CD4-positive, alpha-beta T cell treated with Interleukin-6 at 100 ng/mL for 8 hours (primary cell): ENCODE results near the gene SHKBP1.
"Not testable (repeated sequence)": the region's sequence is repeated elsewhere in the genome, so short reads cannot be mapped to it uniquely, and the experiment has no call there.

Experiments used
- DNase-seq: peaks from one replicate; pipeline ENCODE4 v3.0.0-alpha.2; 2020; ENCODE audit warnings: mixed read lengths, low spot score

SHKBP1 gene, protein sequence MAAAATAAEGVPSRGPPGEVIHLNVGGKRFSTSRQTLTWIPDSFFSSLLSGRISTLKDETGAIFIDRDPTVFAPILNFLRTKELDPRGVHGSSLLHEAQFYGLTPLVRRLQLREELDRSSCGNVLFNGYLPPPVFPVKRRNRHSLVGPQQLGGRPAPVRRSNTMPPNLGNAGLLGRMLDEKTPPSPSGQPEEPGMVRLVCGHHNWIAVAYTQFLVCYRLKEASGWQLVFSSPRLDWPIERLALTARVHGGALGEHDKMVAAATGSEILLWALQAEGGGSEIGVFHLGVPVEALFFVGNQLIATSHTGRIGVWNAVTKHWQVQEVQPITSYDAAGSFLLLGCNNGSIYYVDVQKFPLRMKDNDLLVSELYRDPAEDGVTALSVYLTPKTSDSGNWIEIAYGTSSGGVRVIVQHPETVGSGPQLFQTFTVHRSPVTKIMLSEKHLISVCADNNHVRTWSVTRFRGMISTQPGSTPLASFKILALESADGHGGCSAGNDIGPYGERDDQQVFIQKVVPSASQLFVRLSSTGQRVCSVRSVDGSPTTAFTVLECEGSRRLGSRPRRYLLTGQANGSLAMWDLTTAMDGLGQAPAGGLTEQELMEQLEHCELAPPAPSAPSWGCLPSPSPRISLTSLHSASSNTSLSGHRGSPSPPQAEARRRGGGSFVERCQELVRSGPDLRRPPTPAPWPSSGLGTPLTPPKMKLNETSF

DNA sequence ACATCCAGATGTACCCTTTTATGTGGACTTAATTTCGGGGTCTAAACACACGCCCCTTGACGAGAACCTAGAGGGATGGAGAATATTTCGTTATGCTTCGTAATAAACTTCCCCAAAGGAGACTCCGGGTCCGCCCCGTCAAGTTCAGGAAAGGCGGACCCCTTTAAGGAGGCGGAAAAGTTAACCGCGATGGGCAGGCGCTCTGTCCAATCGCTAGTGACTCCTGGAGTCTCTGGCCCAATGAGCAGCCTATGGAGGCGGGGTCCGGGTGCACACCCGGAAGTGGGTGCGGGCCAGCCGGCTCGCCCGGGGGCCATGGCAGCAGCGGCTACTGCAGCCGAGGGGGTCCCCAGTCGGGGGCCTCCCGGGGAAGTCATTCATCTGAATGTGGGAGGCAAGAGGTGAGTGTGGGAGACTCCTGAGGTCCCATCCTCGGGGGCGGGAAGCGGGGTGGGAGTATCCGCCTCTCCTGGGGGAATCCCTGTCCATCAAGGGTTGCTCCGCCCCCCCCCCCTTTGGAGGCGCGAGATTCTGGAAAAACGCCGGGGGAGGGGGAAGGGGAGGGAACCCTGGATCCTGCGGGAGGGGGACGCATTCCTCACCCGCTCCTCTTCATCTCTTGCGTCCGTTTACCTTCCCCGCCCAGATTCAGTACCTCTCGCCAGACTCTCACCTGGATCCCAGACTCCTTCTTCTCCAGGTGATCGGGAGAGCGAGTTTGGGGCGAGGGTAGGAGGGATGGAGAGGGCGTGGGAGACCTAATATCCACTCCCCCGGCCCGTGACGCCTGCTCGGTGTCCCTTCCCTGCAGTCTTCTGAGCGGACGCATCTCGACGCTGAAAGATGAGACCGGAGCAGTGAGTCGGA, at the start of gene SHKBP1:
SHKBP1 (plus strand) TSS at position 289 of the 867 bp plus-strand sequence; CDS start at position 316, 27 bp downstream.
- peak; percentile 92 for DNase-seq

DNA sequence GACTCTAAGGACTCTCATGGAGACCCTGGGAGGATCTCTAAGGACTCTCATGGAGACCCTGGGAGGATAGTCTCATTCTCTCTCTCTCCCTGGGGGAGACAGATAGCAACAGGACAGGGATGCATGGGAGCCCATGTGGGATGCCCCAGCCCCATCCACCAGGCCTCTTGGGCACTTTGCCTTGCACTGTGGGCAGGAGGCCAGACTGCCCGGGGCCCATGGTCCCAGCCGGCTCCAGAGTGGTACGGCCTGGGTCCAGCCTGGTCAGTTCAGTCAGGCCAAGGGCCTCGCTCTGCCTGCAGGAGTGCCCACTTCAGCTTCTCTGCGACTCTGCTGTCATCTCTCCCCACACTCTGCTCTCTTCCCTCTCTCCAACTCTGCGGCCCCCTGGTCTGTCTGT, 48.6 kb upstream of the SHKBP1 start:
- no peak for DNase-seq

DNA sequence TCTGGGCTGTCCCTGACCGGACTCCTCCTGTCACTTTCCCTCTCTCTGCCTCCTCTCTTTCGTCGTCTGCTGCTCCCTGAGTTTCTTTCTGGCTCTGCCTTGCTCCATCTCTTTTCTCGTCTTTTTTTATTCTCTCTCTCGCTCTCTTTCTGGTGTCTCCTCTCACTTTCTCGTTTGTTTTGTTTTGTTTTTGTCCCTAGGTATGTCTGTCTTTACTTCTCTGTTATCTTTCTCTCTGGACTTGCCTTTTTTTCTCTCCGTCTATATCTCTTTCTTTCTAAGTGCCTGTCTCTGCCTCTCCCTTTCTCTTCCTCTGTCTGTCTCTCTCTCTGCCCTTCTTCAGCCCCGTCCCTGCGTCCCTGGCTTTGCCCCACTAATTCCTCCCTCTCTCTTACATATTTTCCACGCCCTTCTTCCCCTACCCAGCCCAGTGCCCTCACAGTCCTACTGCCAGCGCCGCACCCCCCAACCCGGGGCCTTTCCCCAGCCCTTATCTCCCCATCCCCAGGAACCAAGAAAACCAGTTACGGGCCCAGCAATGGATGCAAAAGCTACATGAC, 48.1 kb upstream of the SHKBP1 start:
- DNase-seq = no peak

DNA sequence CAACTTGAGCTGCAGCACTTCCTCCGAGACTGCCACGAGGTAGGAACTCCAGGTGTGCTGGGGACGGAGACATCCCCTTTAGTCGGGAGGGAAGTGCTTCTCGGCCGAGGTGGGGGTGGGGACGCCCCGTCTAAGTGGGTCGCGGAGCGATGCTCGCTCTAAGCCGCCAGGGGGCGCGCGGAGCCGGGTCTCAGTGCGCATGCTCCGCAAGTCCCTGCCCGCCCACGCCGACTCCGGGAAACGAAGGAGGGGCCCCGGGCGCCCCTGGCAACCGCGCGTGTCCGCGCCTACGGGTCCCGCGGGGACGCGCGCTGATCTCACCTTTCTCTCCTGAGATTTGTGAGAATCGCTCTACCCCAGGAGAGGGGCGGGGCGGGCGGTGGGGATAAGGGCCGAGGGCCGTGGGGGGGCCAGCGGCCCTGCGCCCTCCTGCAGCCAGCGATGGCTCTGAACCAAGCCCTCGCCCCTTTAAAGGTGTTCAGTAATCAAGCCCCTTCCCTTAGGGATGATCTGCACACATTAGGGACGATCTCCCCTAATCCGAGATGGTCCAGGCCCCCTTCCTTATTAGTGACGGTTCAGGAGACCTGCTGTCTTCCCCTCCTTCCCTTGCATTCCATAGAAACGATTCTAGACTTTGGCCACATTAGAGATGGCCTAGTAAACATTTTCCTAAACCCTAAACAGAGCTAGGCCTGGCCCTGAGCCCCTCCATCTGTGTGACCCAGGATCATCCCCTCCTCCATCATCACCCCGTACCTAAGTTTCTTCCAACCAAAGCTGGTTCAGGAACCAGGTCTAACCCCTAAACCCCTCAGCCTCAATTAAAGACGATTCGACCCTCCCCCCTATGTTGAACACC, 47.3 kb upstream of the SHKBP1 start:
- peak; percentile 88 for DNase-seq

DNA sequence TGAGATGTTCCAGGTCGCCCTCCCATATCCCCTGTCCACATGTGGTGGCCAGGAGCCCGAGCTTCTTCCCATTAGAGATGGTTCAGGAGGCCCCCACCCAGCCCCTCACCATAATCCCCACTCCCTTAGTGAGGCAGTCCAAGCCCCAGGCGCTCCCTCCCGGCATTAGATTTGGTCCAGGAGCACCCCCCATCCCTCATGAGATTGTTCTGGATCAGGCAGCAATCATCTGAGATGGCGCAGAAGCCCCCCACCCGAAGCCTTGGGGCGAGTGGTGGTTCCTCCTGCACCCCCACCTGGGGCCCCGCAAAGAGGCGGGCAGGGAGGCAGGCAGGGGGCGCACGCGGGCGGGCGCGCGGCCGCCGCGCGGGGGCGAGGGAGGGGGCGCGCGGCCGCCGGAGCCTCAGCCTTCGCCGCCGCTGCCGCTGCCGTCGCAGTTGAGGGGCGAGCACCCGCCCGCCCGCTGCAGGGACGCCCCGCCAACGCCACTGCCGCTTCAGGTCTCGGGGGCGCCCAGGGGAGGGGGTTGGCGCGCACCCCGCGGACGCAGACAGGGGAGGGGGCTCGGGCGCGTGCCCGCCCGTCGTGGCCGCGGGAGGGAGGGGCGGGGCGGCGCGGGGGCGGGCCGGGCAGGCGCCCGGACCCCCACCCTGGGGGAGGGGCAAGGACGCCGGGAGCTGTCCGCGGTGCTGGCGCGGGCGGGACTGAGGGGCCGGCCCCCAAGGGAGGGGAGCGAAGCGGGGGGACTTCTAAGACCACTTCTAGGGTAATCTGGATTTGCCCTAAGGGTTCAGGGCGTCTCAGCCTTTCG, 46.4 kb upstream of the SHKBP1 start:
- DNase-seq = no peak

DNA sequence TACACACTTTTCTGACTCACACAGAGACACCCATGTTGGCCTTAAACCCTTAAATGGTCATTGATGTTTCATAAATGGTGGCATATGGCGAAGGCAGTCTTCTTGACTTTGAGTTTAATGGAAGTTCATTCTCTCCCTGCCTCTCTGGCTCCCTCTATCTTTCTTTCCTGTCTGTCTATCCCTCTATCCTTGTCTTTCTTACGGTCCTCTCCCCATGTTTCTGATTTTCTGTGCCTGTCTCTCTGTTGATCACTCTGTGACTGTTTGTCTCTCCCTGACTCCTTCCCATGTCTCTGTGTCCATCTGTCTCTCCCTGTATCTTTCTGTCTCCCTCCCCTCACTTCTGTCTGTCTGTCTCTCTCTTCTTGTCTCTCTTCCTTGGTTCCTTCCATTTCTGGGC, 43.2 kb upstream of the SHKBP1 start:
- no peak for DNase-seq

DNA sequence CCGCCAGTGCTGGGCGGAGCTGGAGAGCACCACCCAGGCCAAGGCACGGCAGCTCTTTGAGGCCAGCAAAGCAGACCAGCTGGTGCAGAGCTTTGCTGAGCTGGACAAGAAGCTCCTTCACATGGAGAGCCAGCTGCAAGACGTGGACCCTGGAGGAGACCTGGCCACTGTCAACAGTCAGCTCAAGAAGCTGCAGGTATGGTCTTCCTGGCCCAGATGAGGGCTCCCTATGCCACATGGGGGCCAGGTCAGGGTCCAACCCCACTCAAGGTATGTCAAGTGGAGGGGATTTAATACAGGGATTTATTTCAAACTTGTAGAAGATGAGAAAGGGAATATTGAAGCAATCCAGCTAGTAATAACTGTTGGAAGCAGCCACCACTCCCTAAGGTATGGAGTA, 42.5 kb upstream of the SHKBP1 start:
- no peak for DNase-seq

DNA sequence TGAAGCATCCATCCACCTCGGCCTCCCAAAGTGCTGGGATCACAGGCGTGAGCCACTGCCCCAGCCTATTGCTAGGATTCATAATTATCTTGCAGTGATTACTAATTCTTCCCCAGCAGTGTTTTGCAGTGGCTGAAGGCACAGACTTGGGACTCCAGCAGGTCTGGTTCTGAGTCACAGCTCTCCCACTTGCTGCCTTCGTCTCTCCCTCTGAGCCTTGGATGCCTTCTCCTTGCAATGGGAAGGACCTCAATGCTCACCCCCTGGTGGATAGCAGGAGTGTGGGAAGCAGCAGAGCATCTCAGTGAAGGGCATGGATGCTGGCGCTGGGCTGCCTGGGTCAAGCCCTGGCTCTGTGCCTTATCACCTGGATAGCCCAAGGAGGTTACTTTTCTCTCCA, 37.6 kb upstream of the SHKBP1 start:
- DNase-seq = no peak

DNA sequence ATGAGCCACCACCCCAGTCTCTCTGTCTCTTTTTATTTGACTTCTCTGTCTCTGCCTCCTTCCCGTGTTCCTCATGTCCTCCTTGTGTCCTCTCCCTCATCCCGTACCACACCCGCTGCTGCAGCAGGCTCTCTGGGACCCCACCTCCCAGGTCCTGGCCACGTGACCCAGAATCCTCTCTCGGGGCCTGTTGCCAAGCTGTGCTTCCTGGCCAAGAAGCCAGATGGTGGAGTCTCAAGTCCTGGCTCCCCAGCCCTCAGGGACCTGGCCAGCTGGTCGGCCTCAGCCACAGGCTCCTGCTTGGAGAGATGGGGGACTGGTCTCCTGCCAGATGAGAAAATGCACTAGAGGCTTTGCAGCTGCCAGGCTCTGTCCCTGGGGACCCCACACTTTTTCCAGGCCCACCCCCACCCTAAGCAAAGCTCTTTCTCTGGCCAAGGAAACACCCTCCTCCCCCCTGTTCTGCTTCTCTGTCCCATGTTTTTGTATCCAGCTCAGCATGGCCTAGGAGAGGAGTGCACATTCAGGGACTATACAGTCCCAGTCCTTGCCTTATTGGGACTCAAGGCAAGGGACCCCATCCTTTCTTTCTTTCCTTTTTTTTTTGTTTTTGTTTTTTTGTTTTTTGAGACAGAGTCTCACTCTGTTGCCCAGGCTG, 34.3 kb upstream of the SHKBP1 start:
- no peak for DNase-seq

DNA sequence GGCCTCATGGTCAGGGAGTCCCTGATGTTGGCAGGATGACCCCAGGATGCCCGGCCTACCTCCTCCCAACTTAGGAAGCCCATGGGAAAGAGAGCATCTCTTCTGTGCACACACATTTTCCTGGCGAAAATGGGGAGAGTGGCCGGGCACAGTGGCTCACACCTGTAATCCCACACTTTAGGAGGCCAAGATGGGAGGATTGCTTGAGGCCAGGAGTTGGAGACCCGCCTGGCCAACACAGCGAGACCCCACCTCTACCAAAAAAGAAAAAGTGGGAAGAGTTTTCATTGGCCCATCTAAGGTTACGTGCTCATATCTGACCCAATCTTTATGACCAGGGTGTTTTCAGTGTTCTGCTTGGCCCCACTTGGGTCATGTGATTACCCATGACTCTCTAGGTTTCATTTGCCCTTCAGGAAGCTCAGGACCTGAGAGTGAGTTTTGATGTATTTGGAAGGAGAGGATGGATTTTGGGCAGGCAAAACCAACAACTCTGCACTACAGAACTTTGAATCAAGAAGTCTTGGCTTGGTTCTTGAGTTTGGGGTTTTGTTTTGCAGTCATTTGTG, 33.6 kb upstream of the SHKBP1 start:
- DNase-seq = no peak

DNA sequence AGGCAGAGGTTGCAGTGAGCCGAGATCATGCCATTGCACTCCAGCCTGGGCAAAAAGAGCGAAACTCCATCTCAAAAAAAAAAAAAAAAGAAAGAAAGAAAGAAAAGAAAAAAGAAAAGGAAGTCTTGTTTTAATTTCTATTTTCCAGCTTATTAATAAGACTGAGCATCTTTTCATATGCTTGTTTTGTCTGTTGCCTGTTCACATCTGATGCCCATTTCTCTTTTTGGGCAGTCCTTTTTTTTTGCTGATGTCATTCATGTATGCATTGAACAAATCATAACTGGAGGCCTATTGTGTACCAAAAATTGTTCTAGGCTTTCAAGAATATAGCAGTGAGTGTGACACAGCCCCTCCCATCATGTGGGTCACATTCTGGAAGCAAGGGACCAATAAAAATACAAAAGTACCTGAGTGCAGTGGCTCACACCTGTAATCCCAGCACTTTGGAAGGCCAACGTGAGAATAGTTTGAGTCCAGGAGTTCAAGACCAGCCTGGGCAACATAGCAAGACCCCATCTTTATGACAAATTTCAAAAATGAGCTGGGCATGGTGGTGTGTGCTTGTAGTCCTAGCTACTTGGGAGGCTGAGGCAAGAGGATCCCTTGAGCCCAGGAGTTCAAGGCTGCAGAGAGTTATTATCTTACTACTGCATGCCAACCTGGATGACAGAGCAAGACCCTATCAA, 30.4 kb upstream of the SHKBP1 start:
- DNase-seq = not testable (repeated sequence)

DNA sequence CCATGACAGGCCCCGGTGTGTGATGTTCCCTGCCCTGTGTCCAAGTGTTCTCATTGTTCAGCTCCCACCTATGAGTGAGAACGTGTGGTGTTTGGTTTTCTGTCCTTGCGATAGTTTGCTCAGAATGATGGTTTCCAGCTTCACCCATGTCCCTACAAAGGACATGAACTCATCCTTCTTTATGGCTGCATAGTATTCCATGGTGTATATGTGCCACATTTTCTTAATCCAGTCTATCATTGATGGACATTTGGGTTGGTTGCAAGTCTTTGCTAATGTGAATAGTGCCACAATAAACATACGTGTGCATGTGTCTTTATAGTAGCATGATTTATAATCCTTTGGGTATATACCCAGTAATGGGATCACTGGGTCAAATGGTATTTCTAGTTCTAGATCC, 29.5 kb upstream of the SHKBP1 start:
- DNase-seq = not testable (repeated sequence)

DNA sequence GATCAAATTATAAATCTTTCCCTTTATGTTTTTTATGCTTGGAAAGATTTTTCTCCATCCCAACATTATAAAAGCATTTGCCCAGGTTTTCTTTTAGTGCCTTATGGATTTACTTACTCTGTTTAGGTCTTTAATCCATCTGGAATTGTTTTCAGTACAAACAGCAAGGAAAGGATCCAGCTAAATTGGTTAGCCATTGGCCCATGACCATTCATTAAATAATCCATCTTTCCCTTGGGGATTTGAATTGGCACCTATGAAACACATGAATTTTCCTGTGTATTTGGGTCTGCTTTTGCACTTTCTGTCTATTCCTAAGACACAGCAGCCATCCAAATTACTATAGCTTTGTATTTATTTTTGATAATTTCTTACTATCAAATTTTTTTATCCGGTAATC, 28.8 kb upstream of the SHKBP1 start:
- no peak for DNase-seq

DNA sequence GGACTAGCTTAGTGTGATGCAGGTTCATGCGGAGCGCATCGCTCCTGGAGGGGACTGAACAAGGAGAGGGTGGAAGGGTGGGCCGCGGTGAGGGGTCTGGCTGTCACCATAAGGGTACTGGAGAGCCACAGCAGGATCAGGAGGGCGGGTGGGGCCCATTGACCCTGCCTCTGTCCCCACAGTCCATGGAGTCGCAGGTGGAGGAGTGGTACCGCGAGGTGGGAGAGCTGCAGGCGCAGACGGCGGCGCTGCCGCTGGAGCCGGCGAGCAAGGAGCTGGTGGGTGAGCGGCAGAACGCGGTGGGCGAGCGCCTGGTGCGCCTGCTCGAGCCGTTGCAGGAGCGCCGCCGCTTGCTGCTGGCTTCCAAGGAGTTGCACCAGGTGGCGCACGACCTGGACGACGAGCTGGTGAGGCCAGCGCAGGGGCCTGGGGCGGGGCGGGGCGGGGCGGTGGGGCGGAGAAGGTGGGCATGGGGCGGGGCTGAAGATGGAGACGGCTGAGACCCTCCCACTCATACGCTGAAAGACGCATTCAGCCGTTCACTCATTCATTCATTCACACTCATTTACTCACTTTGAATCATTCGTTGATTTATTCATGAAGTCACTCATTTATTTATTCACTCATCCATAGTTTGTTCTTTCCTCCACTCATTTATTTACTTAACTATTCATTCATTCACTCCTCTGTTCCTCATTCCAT, 27.5 kb upstream of the SHKBP1 start:
- peak; percentile 62 for DNase-seq

DNA sequence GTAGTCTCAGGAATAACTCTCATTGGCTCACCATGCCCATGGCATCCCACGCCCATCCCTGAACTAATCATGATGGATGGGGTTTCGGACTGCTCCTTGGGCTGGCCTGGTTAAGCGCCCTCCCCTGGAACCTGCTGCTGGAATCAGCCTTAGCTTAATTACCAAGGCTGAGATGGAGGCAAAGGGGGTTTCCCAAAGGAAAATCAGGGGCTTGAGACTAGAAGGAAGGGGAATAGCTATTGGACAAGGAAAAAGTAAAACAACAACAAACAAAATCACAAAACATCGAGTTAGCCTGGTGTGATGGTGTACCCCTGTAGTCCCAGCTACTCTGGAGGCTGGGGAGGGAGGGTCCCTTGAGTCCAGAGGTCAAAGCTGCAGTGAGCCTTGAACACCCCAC, 25.7 kb upstream of the SHKBP1 start:
- no peak for DNase-seq

DNA sequence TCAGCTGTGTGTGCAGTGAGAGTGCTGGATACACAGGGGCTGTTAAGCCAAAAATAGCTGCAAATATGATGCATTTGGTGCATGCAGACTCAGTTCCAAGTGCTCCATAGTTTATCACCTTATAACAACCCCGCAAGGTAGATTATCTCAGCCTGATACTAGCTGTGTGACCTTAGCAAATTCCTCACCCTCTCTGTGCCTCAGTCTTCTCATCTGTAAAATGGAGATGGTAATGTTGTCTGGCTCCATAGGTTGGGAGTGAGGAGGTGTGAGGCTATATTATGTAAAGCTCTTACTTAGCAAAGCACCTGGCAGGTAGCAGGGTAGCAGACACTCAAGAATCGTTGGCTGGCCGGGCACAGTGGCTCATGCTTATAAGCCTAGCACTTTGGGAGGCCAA, 23.8 kb upstream of the SHKBP1 start:
- no peak for DNase-seq

DNA sequence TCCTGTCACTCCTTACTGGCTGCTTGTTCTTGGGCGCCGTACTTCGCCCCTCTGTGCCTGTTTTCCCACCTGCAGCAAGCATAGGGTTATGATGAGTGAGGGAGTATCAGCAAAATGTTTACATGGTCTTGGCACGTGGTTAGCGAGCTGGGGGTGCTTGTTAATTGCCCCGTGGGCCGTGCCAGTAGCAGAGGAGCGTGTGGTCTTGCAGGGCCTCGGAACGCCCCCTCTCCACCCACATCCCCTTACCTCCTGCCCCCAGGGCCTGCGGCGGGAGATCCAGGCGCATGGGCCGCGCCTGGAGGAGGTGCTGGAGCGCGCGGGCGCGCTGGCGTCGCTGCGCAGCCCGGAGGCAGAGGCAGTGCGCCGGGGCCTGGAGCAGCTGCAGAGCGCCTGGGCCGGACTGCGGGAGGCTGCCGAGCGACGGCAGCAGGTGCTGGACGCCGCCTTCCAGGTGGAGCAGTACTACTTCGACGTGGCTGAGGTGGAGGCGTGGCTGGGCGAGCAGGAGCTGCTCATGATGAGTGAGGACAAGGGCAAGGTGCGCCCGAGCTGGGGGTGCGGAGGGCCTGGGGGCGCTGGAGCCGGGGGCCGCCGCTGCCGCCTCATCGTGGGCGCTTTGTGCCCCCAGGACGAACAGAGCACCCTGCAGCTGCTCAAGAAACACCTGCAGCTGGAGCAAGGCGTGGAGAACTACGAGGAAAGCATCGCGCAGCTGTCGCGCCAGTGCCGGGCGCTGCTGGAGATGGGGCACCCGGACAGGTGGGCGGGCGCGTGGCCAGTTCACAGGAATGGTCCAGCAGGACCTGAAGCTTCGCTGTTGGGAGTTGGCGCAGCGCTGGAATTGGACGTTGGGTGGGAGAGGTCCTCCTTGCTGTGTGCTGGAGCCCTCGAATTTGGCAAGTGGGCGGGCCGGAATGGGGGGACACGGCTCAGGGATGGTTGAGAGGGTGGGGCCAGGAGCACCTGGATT, 22.5 kb upstream of the SHKBP1 start:
- DNase-seq = no peak
